Panc1 (cell line): ENCODE results near the gene PRKG1. TPM values are rescaled to one million over a fixed set of nuclear protein-coding genes. Genes with fewer than 3 reads are reported as not detected.

Source experiments
- ATAC-seq: fragments of 200-7000 bp; cut with Tn5 transposase; 2 replicates; pipeline ENCODE4 v1.9.1; 2020; ENCODE audit warnings: mild to moderate bottlenecking, moderate library complexity
- BruUV-seq: library from RNA; stranded (reverse); fragments of 400-500 nt; replicated peaks from 2 replicates; lab custom pipeline; 2021; lab: Mats Ljungman, UMichigan
- CTCF ChIA-PET: fragments of 300-600 bp; sonication (Branson Sonifier 250); formaldehyde crosslinking; loops from one replicate; lab custom pipeline; 2022; ENCODE audit warnings: antibody characterized with exemption; lab: Charles Lee
- POLR2A ChIA-PET: fragments of 300-600 bp; sonication (Branson Sonifier 250); formaldehyde crosslinking; loops from one replicate; lab custom pipeline; 2022; ENCODE audit warnings: antibody characterized with exemption; lab: Charles Lee
- DNase-seq: peaks from one replicate; pipeline ENCODE4 v3.0.0-alpha.2; 2010; ENCODE audit warnings: low read depth, low spot score
- H3K27ac ChIP-seq: 2 replicates; pipeline ENCODE4 v1.5.1; 2011; ENCODE audit warnings: mild to moderate bottlenecking, low read length, inconsistent platforms
- H3K27me3 ChIP-seq: fragments of 200-500 bp; sonication (Bioruptor generic); 2 replicates; pipeline ENCODE4 v1.6.0; 2014; ENCODE audit warnings: low read length, inconsistent platforms; ENCODE audit not compliant: control insufficient read depth, insufficient read depth
- H3K36me3 ChIP-seq: fragments of 200-500 bp; sonication (Bioruptor generic); 2 replicates; pipeline ENCODE4 v1.5.1; 2014; ENCODE audit warnings: inconsistent platforms, mild to moderate bottlenecking, low read length, moderate library complexity; ENCODE audit not compliant: control insufficient read depth, insufficient read depth
- H3K4me1 ChIP-seq: 2 replicates; pipeline ENCODE4 v1.5.1; 2011; ENCODE audit warnings: inconsistent platforms, mild to moderate bottlenecking, low read length, moderate library complexity; ENCODE audit not compliant: control insufficient read depth, insufficient read depth
- H3K4me3 ChIP-seq, 2 experiments: 2 replicates each; pipeline ENCODE4 v1.5.1; 2011 to 2012; ENCODE audit warnings: low read depth in 2 of 2, low read length in 2 of 2, mild to moderate bottlenecking in 2 of 2, inconsistent platforms in 1 of 2, moderate library complexity in 1 of 2
- H3K9me3 ChIP-seq: fragments of 200-500 bp; sonication (Bioruptor generic); 2 replicates; pipeline ENCODE4 v1.5.1; 2014; ENCODE audit warnings: low read depth, mild to moderate bottlenecking, inconsistent platforms, low read length, moderate library complexity; ENCODE audit not compliant: control insufficient read depth, insufficient read depth
- POLR2AphosphoS5 ChIP-seq: IDR thresholded peaks from 2 replicates; pipeline ENCODE4 v1.6.1; 2012; ENCODE audit warnings: mild to moderate bottlenecking, low read depth, low read length, moderate library complexity
- REST ChIP-seq, 2 experiments: IDR thresholded peaks; 2 replicates each; pipeline ENCODE4 v1.6.1; 2011 to 2012; ENCODE audit warnings: low read depth in 2 of 2, control low read depth in 1 of 2, low read length in 1 of 2, mild to moderate bottlenecking in 1 of 2, moderate library complexity in 1 of 2; ENCODE audit not compliant: insufficient read depth in 1 of 2
- SIN3A ChIP-seq: IDR thresholded peaks from 2 replicates; pipeline ENCODE4 v1.6.1; 2012; ENCODE audit warnings: low read depth, mild to moderate bottlenecking, low read length, moderate library complexity, borderline replicate concordance; ENCODE audit not compliant: insufficient read depth
- TCF7L2 ChIP-seq: IDR thresholded peaks from 2 replicates; pipeline ENCODE4 v1.6.1; 2011; ENCODE audit warnings: mild to moderate bottlenecking, low read depth, low read length, inconsistent platforms
- in situ Hi-C: cut with HindIII; loops from 2 replicates; pipeline ENCODE4 v1.10.0; 2016; ENCODE audit warnings: low sequenced_read_pairs, low pct_unique_long_range_greater_than_20kb
- intact Hi-C: fragments of 100-400 bp; cut with micrococcal nuclease; formaldehyde crosslinking; loops from one replicate; pipeline ENCODE4 v1.10.0; 2022; ENCODE audit not compliant: unreplicated experiment
- total RNA-seq: library from RNA; stranded (reverse); gene quantifications from one replicate; pipeline ENCODE4 v1.2.1, GENCODE V29; 2021; ENCODE audit not compliant: unreplicated experiment
- TF ChIP-seq, protein P1 (sequence below): fragments of 450-650 bp; IDR thresholded peaks from 2 replicates; pipeline ENCODE4 v1.5.1; 2017; ENCODE audit warnings: mild to moderate bottlenecking

The PRKG1 gene
- total RNA-seq, 1 experiment from 2014 or later = 0.92 TPM

- Histone ChIP-seq H3K9me3 (no peaks in the 10 kb centered on the region), H3K27ac (no peak overlapping the region), H3K36me3 (no peaks in the 10 kb centered on the region), H3K4me3 (no peak overlapping the region), H3K4me1 (no peaks in the 10 kb centered on the region), H3K27me3 (no peaks in the 10 kb centered on the region)
- no TSS peak for BruUV-seq
- no peak for DNase-seq
- ATAC-seq = no peak
- in situ Hi-C loops (no loop called here), intact Hi-C loops (no loop called here)
- CTCF ChIA-PET = no interaction called here
- POLR2A ChIA-PET = no interaction called here
- TF ChIP-seq TCF7L2 (no peak), SIN3A (no peak), REST (IDR thresholded peaks at IDR 0.05; ENCODE audit: insufficient read depth in 1 of 2, low read depth in 2 of 2, low read length in 1 of 2) (no peak), POLR2AphosphoS5 (no peak)
- TF ChIP-seq, protein P1, sequence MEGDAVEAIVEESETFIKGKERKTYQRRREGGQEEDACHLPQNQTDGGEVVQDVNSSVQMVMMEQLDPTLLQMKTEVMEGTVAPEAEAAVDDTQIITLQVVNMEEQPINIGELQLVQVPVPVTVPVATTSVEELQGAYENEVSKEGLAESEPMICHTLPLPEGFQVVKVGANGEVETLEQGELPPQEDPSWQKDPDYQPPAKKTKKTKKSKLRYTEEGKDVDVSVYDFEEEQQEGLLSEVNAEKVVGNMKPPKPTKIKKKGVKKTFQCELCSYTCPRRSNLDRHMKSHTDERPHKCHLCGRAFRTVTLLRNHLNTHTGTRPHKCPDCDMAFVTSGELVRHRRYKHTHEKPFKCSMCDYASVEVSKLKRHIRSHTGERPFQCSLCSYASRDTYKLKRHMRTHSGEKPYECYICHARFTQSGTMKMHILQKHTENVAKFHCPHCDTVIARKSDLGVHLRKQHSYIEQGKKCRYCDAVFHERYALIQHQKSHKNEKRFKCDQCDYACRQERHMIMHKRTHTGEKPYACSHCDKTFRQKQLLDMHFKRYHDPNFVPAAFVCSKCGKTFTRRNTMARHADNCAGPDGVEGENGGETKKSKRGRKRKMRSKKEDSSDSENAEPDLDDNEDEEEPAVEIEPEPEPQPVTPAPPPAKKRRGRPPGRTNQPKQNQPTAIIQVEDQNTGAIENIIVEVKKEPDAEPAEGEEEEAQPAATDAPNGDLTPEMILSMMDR = no peak
Measured at GRCh38 chr10:51585742-51586141, 511.5 kb downstream of the PRKG1 start.

DNA sequence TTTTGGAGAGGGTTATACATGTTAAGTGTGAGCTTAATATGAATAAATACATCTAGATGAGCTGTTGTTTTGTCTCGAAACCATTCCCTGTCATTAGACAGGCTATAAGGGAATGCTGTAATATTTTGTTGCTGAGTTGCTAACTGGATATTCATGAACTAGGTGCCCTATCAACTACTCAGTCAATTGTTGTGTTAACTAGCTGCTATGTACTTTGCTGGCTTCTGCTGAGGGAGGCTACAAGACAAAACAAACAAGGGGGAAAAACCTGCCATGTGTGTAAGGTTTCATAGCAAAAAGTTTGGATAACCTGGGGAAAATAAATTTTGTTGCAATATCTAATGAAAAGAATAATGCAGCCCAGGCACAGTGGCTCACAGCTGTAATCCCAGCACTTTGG lies 514.7 kb downstream of the PRKG1 start:
- DNase-seq = no peak
- ATAC-seq = no peak
- Histone ChIP-seq H3K9me3 (no peaks in the 10 kb centered on the region), H3K4me1 (no peaks in the 10 kb centered on the region), H3K4me3 (no peak overlapping the region), H3K36me3 (no peaks in the 10 kb centered on the region), H3K27ac (no peak overlapping the region), H3K27me3 (no peaks in the 10 kb centered on the region)
- intact Hi-C loops (no loop called here), in situ Hi-C loops (no loop called here)
- POLR2A ChIA-PET = no interaction called here
- BruUV-seq = no TSS peak
- TF ChIP-seq, protein P1 = no peak
- TF ChIP-seq TCF7L2 (no peak), SIN3A (no peak), POLR2AphosphoS5 (no peak), REST (IDR thresholded peaks at IDR 0.05; ENCODE audit: insufficient read depth in 1 of 2, low read depth in 2 of 2, low read length in 1 of 2) (no peak)
- CTCF ChIA-PET = interaction anchor here (0.6 kb wide), 1 partner anchor 141 kb away, joined by 3 read pairs; no protein-coding TSS in a partner anchor
